Forelimb muscle (tissue), 1 donor: ENCODE data around the gene COL6A2. TPM values are rescaled to one million over a fixed set of nuclear protein-coding genes. Genes with fewer than 3 reads are reported as not detected.
"Not testable (repeated sequence)": the region's sequence is repeated elsewhere in the genome, so short reads cannot be mapped to it uniquely, and the experiment has no call there.

Source experiments
- DNase-seq: peaks from one replicate; pipeline ENCODE4 v3.0.0-alpha.2; 2013; ENCODE audit warnings: low read depth
- polyA plus RNA-seq: library from polyadenylated mRNA; unstranded; fragments of 120-200 nt; gene quantifications from one replicate; pipeline ENCODE4 v1.2.1, GENCODE V29; 2013; ENCODE audit not compliant: insufficient read length

COL6A2 gene
- polyA plus RNA-seq, 1 donor, result 533 TPM

GRCh38 chr21:46060596-46061061, 37.3 kb upstream of the COL6A2 start:
- DNase-seq, result no peak

DNA sequence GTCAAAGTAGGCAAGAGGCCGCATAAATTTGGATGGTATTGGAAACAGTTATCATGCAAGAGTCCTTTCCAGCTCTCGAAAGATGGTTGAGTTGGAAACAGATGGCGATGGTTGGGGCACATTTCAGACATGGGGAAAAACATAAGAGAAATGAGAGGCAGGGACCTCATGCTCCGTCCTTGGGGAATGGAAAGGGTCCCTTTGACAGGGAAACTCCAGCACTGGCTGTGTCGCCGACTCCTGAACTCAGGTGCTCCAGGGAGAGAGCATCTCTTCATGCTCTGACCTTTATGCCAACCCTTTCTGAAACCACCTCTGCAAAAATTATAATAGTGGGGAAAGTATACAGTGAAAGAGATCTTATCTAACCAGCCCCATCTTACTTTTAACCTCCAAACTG, 36.8 kb upstream of the COL6A2 start:
- DNase-seq, result no peak

DNA sequence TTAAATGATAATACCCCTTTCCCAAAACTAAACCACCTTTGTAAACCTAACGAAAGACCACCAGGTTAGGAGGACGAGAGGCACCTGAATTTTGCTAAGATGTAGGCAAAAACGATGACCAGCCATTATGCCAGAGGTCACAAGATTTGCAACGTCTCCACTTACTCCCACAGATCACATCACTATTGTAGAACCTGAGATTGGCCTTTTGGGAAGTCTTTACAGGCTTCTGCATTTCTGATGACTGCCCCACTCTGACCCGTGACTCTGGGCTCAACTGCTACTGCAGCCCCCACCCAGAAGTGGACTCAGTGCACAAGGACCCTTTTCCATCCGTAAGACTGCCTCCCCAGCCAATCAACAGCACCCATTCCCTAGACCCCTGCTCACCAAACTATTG, 36.4 kb upstream of the COL6A2 start:
- DNase-seq, result no peak

DNA sequence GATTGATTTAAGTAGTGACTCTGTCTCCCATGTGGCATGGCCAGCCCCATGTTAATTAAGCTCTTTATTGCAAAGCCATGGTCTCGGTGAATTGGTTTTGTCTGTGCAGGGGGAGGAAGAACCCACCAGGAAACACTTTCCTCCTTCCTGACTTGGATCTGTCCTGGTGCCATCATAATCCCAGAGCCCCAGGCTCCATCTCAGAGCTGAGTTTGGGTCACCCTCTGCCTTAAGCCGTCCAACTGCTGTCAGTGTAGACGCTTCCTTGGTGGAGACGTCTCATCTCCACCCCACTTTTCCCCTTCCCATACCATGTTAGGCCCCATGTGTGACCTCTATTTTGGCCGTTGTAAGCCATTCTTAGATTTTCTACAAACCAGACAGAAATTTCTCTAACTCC, 36.0 kb upstream of the COL6A2 start:
- no peak for DNase-seq

GRCh38 chr21:46062471-46063211, 35.3 kb upstream of the COL6A2 start:
- no peak for DNase-seq

- no peak for DNase-seq
Observed at GRCh38 chr21:46063227-46063626, 34.7 kb upstream of the COL6A2 start.

DNA sequence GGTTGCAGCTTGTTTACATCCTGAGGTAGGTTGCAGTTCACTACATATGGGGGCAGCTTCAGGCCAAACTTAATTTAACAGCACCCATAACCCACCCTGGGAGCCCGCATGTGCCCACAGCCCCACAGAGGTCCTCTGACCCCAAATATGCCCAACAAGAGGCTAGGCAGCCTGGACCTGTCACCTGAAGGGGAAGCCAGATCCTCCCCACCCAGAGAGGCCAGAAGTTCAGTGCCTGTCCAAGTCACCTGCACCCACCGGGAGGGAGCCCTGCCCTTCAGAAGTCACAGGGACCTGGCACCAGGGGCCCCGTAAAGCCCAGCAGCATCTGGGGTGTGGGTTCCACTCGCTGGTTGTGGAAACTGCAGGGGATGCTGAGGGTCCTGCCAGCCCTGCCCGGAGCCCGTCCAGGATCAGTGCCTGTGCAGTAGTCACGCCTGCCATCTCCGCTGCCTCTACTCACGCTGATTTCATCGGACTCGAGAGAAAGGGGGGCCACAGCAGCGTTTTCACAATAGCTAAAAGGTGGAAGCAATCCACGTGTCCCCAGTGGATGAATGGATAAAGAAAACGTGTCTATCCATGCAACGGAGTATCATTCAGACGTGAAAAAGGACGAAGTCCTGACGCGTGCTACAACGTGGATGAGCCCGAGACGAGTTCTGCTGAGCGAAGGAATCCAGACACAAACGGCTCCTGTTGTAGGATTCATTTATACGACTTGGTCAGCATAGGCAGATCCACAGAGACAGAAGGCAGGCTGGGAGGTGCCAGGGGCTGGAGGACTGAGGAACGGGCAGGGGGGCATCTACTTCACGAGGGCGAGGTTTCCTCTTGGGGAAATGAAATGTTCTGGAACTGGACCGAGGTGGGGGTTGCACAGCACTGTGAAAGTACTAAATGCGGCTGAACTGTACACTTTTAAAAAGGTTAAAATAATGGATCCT, 33.9 kb upstream of the COL6A2 start:
- DNase-seq, result no peak

DNA sequence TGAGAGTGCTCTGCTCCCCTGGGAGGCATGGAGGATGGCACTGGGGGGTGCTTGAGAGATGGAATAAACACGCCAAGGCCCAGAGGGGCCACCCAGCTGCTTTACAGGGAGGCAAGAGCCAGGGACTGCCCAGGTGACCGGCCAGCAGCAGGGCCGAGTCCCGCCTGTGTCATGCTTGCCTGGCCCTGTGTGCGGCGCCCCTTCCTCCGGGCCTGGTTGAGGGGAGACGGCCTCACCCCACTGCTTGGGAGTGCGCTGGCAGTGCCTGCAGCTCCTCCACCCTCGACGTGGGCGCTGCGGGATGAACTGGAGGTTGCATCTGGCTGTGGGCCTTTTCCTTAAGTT, 33.1 kb upstream of the COL6A2 start:
- DNase-seq, result no peak

DNA sequence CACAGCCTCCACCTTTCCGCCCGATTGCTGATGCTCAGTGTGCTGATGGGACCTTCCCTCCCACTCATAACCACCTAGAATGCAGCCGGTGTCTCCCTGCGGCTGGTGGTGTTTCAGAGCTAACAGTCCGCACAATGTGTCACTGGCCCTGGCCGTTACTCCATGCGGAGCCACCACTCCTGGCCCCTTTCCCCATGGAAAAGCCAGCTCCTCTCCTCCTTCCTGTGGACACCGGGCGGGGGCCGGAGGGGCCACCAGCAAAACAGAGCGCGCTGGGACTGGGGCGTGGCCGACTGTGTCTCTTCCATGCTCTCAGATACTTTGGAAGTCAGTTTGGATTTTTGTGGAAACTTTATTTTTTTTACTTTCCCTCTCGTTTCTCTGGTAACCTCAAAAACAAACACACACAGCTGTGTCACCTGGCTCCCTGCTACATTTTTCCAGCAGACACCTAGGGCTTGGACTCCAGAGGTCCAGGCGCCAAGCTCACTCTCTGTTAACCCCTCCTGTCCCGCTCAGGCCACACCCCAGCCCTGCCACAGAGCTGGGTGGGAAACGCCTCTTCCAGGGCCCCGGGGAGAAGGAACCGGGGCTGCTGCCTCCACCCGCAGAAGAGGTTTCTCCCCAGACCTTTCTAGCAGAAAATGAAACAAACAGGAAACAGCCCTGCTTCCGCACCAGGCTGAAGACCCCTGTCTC, 32.5 kb upstream of the COL6A2 start:
- peak; percentile 91 for DNase-seq

GRCh38 chr21:46065914-46066551, 31.9 kb upstream of the COL6A2 start:
- no peak for DNase-seq

GRCh38 chr21:46066591-46067331, 31.2 kb upstream of the COL6A2 start:
- DNase-seq, result no peak

DNA sequence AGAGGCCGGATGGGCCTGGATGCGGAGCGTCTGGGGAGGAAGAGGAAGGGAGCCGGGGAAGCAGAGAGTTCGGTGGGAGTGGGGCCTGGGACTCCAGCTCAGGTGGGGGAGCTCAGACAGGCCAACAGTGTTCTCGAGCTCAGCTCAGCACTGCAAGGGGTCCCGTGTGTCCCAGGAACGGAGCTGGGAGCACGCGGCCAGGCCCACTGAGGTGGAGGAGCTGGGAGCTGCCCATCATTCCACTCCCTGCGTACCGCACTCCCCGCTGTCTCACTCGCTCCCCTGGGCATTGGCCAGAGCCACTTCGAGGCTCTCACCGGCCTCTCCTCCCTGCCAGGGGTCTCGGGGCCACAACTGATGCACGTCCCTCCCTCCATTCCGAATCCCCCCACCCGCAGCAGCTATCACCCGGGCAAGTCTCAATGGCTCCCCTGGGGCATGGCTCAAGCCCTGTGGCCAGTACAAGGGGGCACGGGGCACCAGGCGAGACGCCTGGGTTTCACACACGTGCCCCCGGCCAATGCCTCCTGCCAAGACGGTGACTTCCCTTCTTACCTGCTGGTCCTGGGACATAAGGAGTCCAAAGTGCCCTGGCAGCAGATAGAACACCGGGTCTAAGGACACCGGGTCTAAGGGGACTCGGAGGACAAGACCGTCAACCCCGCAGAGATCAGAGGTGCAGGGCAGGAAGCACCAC, 30.3 kb upstream of the COL6A2 start:
- DNase-seq, result no peak

GRCh38 chr21:46068516-46069079, 29.3 kb upstream of the COL6A2 start:
- DNase-seq, result no peak

DNA sequence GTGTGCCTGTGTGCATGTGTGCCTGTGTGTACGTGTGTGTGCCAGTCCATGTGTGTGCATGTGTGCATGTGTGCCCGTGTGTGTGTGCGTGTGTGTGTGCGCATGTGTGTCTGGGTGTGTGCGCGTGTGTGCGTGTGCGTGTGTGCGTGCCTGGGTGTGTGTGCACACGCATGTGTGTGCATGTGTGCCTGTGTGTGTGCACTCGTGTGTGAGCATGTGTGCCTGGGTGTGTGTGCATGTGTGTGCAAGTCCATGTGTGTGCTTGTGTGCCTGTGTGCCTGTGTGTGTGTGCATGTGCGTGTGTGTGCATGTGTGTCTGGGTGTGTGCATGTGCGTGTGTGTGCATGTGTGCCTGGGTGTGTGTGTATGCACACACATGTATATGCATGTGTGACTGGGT, 28.7 kb upstream of the COL6A2 start:
- no peak for DNase-seq

DNA sequence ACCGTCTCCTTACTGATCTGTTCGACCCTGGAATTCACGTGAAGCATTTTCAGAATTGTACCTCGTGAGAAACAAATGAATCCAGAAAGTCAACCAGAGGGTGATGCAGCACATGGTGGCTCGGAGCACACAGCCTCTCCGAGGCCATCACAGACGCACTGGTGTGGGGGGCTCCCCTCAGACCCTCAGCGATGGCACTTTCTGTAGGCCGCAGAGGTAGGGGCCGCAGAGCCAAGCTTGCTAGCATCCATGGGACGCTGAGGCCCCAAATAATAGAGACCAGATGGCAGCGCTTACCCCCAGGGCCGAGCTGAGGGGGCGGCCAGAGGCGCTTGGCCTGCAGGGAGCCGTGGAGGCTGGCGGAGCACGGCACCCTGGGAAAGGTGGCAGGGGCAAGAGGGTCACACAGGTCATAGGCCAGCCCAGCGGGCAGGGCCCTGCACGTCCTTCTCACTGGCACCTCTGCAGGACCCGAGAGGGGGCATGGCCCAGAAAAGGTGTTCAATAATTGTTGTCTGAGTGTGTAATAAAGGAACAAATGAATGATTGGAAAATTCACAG, 28.1 kb upstream of the COL6A2 start:
- DNase-seq, result no peak

DNA sequence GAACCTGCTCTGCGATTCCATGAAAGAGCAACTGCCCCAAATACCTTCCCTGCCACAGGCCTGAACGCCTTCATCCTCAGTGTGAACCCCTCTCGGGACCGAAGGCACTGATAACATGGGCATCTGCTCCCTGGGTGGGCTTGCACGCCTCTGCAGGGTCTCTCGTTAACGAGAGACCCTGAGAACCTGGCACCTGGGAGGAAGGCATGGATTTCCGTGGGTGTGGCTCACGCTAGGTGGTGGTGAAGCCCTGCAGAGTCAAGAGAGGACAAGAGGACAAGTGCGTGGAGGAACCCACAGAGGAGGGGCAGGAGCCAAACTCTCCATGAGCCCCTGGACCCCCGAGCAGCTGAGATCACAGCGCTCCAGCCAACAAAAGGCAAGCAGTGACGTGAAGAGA, 26.8 kb upstream of the COL6A2 start:
- DNase-seq, result no peak

- not testable (repeated sequence) for DNase-seq
Observed at GRCh38 chr21:46076724-46077123, 21.2 kb upstream of the COL6A2 start.

- no peak for DNase-seq
Observed at GRCh38 chr21:46077674-46078101, 20.2 kb upstream of the COL6A2 start.

GRCh38 chr21:46078322-46078977, 19.5 kb upstream of the COL6A2 start:
- no peak for DNase-seq
